ENCODE data around the gene ZHX3.

ZHX3 gene

GRCh38 chr20:41355598-41356203, 38.2 kb upstream of the ZHX3 start:
- Histone ChIP-seq H2BK5ac (ENCODE audit: low read length) (no peak overlapping the region), H3K4me3 (ENCODE audit: low read length) (no peak overlapping the region), H3K27ac (ENCODE audit: low read depth, low read length) (no peak overlapping the region), H3K4me1 (ENCODE audit: control insufficient read depth, low read depth, low read length) (no peaks in the 10 kb centered on the region), H3K56ac (ENCODE audit: low read length) (no peak overlapping the region), H3K18ac (ENCODE audit: low read length) (no peak overlapping the region), H2BK120ac (ENCODE audit: low read depth, low read length) (no peak overlapping the region), H3K23ac (ENCODE audit: low read length) (no peak overlapping the region), H4K5ac (ENCODE audit: low read length) (no peak overlapping the region), H2AK5ac (ENCODE audit: low read length) (no peak overlapping the region), H3K9ac (ENCODE audit: low read length) (no peak overlapping the region), H3K36me3 (ENCODE audit: control insufficient read depth, insufficient read depth, low read length) (no peaks in the 10 kb centered on the region), H3K4ac (ENCODE audit: low read depth, low read length) (no peak overlapping the region), H3K79me2 (ENCODE audit: control insufficient read depth, insufficient read depth, low read length) (no peaks in the 10 kb centered on the region), H2BK15ac (replicated peaks; ENCODE audit: low read depth) (no peak overlapping the region), H3K27me3 (ENCODE audit: insufficient read depth, low read length, poor library complexity) (no peaks in the 10 kb centered on the region), H3K79me1 (ENCODE audit: low read length) (no peaks in the 10 kb centered on the region), H3K4me2 (ENCODE audit: low read length) (no peak overlapping the region), H4K8ac (ENCODE audit: low read depth, low read length) (no peak overlapping the region)
- no CpG with 5 or more reads among the region's 7 CpGs for WGBS (ENCODE audit: extremely low coverage, insufficient coverage, low lambda C conversion rate)
- DNase-seq, result no peak

GRCh38 chr20:41355192-41355591, 37.7 kb upstream of the ZHX3 start:
- H2BK15ac ChIP-seq (replicated peaks; ENCODE audit: low read depth), result no peak overlapping the region
- no peak overlapping the region for H4K5ac ChIP-seq (ENCODE audit: low read length)
- H3K4me1 ChIP-seq (ENCODE audit: control insufficient read depth, low read depth, low read length), result no peaks in the 10 kb centered on the region
- no peak overlapping the region for H3K27ac ChIP-seq (ENCODE audit: low read depth, low read length)
- H2AK5ac ChIP-seq (ENCODE audit: low read length), result no peak overlapping the region
- WGBS (ENCODE audit: extremely low coverage, insufficient coverage, low lambda C conversion rate), result no CpG with 5 or more reads among the region's 3 CpGs
- H3K56ac ChIP-seq (ENCODE audit: low read length), result no peak overlapping the region
- no peak overlapping the region for H3K18ac ChIP-seq (ENCODE audit: low read length)
- no peaks in the 10 kb centered on the region for H3K27me3 ChIP-seq (ENCODE audit: insufficient read depth, low read length, poor library complexity)
- H3K4ac ChIP-seq (ENCODE audit: low read depth, low read length), result no peak overlapping the region
- H3K79me1 ChIP-seq (ENCODE audit: low read length), result no peaks in the 10 kb centered on the region
- no peak overlapping the region for H2BK5ac ChIP-seq (ENCODE audit: low read length)
- no peak overlapping the region for H3K9ac ChIP-seq (ENCODE audit: low read length)
- no peak overlapping the region for H3K23ac ChIP-seq (ENCODE audit: low read length)
- no peak overlapping the region for H4K8ac ChIP-seq (ENCODE audit: low read depth, low read length)
- H3K4me3 ChIP-seq (ENCODE audit: low read length), result no peak overlapping the region
- DNase-seq, result no peak
- H3K4me2 ChIP-seq (ENCODE audit: low read length), result no peak overlapping the region
- no peaks in the 10 kb centered on the region for H3K36me3 ChIP-seq (ENCODE audit: control insufficient read depth, insufficient read depth, low read length)
- H2BK120ac ChIP-seq (ENCODE audit: low read depth, low read length), result no peak overlapping the region
- no peaks in the 10 kb centered on the region for H3K79me2 ChIP-seq (ENCODE audit: control insufficient read depth, insufficient read depth, low read length)

GRCh38 chr20:41353530-41353929, 36.0 kb upstream of the ZHX3 start:
- Histone ChIP-seq H2BK15ac (replicated peaks; ENCODE audit: low read depth) (no peak overlapping the region), H3K4me2 (ENCODE audit: low read length) (no peak overlapping the region), H4K5ac (ENCODE audit: low read length) (no peak overlapping the region), H3K23ac (ENCODE audit: low read length) (no peak overlapping the region), H3K9ac (ENCODE audit: low read length) (no peak overlapping the region), H2BK5ac (ENCODE audit: low read length) (no peak overlapping the region), H3K27ac (ENCODE audit: low read depth, low read length) (no peak overlapping the region), H3K79me1 (ENCODE audit: low read length) (no peaks in the 10 kb centered on the region), H3K4me3 (ENCODE audit: low read length) (no peak overlapping the region), H4K8ac (ENCODE audit: low read depth, low read length) (no peak overlapping the region), H2BK120ac (ENCODE audit: low read depth, low read length) (no peak overlapping the region), H3K36me3 (ENCODE audit: control insufficient read depth, insufficient read depth, low read length) (no peaks in the 10 kb centered on the region), H2AK5ac (ENCODE audit: low read length) (no peak overlapping the region), H3K18ac (ENCODE audit: low read length) (no peak overlapping the region), H3K27me3 (ENCODE audit: insufficient read depth, low read length, poor library complexity) (no peaks in the 10 kb centered on the region), H3K56ac (ENCODE audit: low read length) (no peak overlapping the region), H3K79me2 (ENCODE audit: control insufficient read depth, insufficient read depth, low read length) (no peaks in the 10 kb centered on the region), H3K4ac (ENCODE audit: low read depth, low read length) (no peak overlapping the region), H3K4me1 (ENCODE audit: control insufficient read depth, low read depth, low read length) (no peaks in the 10 kb centered on the region)
- DNase-seq, result no peak

GRCh38 chr20:41352666-41353065, 35.1 kb upstream of the ZHX3 start:
- Histone ChIP-seq H4K5ac (ENCODE audit: low read length) (no peak overlapping the region), H2BK5ac (ENCODE audit: low read length) (no peak overlapping the region), H3K56ac (ENCODE audit: low read length) (no peak overlapping the region), H4K8ac (ENCODE audit: low read depth, low read length) (no peak overlapping the region), H3K4me1 (ENCODE audit: control insufficient read depth, low read depth, low read length) (no peaks in the 10 kb centered on the region), H3K23ac (ENCODE audit: low read length) (no peak overlapping the region), H2AK5ac (ENCODE audit: low read length) (no peak overlapping the region), H3K27ac (ENCODE audit: low read depth, low read length) (no peak overlapping the region), H3K27me3 (ENCODE audit: insufficient read depth, low read length, poor library complexity) (no peaks in the 10 kb centered on the region), H3K18ac (ENCODE audit: low read length) (no peak overlapping the region), H3K36me3 (ENCODE audit: control insufficient read depth, insufficient read depth, low read length) (no peaks in the 10 kb centered on the region), H3K4ac (ENCODE audit: low read depth, low read length) (no peak overlapping the region), H2BK120ac (ENCODE audit: low read depth, low read length) (no peak overlapping the region), H3K4me3 (ENCODE audit: low read length) (no peak overlapping the region), H2BK15ac (replicated peaks; ENCODE audit: low read depth) (no peak overlapping the region), H3K79me1 (ENCODE audit: low read length) (no peaks in the 10 kb centered on the region), H3K4me2 (ENCODE audit: low read length) (no peak overlapping the region), H3K79me2 (ENCODE audit: control insufficient read depth, insufficient read depth, low read length) (no peaks in the 10 kb centered on the region), H3K9ac (ENCODE audit: low read length) (no peak overlapping the region)
- no CpG with 5 or more reads among the region's 5 CpGs for WGBS (ENCODE audit: extremely low coverage, insufficient coverage, low lambda C conversion rate)
- peak; percentile 40 for DNase-seq

GRCh38 chr20:41352106-41352505, 34.6 kb upstream of the ZHX3 start:
- H4K8ac ChIP-seq (ENCODE audit: low read depth, low read length), result no peak overlapping the region
- H2BK15ac ChIP-seq (replicated peaks; ENCODE audit: low read depth), result no peak overlapping the region
- H3K4me1 ChIP-seq (ENCODE audit: control insufficient read depth, low read depth, low read length), result no peaks in the 10 kb centered on the region
- no peak overlapping the region for H3K9ac ChIP-seq (ENCODE audit: low read length)
- WGBS (ENCODE audit: extremely low coverage, insufficient coverage, low lambda C conversion rate), result no CpG with 5 or more reads among the region's 4 CpGs
- H4K5ac ChIP-seq (ENCODE audit: low read length), result no peak overlapping the region
- H3K4me2 ChIP-seq (ENCODE audit: low read length), result no peak overlapping the region
- H2AK5ac ChIP-seq (ENCODE audit: low read length), result no peak overlapping the region
- no peak overlapping the region for H3K18ac ChIP-seq (ENCODE audit: low read length)
- H3K56ac ChIP-seq (ENCODE audit: low read length), result no peak overlapping the region
- H2BK5ac ChIP-seq (ENCODE audit: low read length), result no peak overlapping the region
- H3K27ac ChIP-seq (ENCODE audit: low read depth, low read length), result no peak overlapping the region
- no peak overlapping the region for H3K4ac ChIP-seq (ENCODE audit: low read depth, low read length)
- no peak overlapping the region for H2BK120ac ChIP-seq (ENCODE audit: low read depth, low read length)
- H3K79me2 ChIP-seq (ENCODE audit: control insufficient read depth, insufficient read depth, low read length), result no peaks in the 10 kb centered on the region
- no peak overlapping the region for H3K23ac ChIP-seq (ENCODE audit: low read length)
- H3K27me3 ChIP-seq (ENCODE audit: insufficient read depth, low read length, poor library complexity), result no peaks in the 10 kb centered on the region
- no peak overlapping the region for H3K4me3 ChIP-seq (ENCODE audit: low read length)
- H3K36me3 ChIP-seq (ENCODE audit: control insufficient read depth, insufficient read depth, low read length), result no peaks in the 10 kb centered on the region
- H3K79me1 ChIP-seq (ENCODE audit: low read length), result no peaks in the 10 kb centered on the region
- peak; percentile 40 for DNase-seq

GRCh38 chr20:41350408-41350962, 33.0 kb upstream of the ZHX3 start:
- H3K79me2 ChIP-seq (ENCODE audit: control insufficient read depth, insufficient read depth, low read length), result no peaks in the 10 kb centered on the region
- no peak overlapping the region for H2BK120ac ChIP-seq (ENCODE audit: low read depth, low read length)
- no peak overlapping the region for H2BK15ac ChIP-seq (replicated peaks; ENCODE audit: low read depth)
- H3K27me3 ChIP-seq (ENCODE audit: insufficient read depth, low read length, poor library complexity), result no peaks in the 10 kb centered on the region
- no peak overlapping the region for H3K9ac ChIP-seq (ENCODE audit: low read length)
- DNase-seq, result no peak
- no peak overlapping the region for H3K4me3 ChIP-seq (ENCODE audit: low read length)
- no CpG with 5 or more reads among the region's 7 CpGs for WGBS (ENCODE audit: extremely low coverage, insufficient coverage, low lambda C conversion rate)
- H2AK5ac ChIP-seq (ENCODE audit: low read length), result no peak overlapping the region
- H3K27ac ChIP-seq (ENCODE audit: low read depth, low read length), result no peak overlapping the region
- no peaks in the 10 kb centered on the region for H3K4me1 ChIP-seq (ENCODE audit: control insufficient read depth, low read depth, low read length)
- H3K18ac ChIP-seq (ENCODE audit: low read length), result no peak overlapping the region
- no peak overlapping the region for H3K4me2 ChIP-seq (ENCODE audit: low read length)
- no peaks in the 10 kb centered on the region for H3K36me3 ChIP-seq (ENCODE audit: control insufficient read depth, insufficient read depth, low read length)
- H2BK5ac ChIP-seq (ENCODE audit: low read length), result no peak overlapping the region
- no peak overlapping the region for H4K5ac ChIP-seq (ENCODE audit: low read length)
- no peak overlapping the region for H3K23ac ChIP-seq (ENCODE audit: low read length)
- no peak overlapping the region for H3K56ac ChIP-seq (ENCODE audit: low read length)
- no peaks in the 10 kb centered on the region for H3K79me1 ChIP-seq (ENCODE audit: low read length)
- H4K8ac ChIP-seq (ENCODE audit: low read depth, low read length), result no peak overlapping the region
- no peak overlapping the region for H3K4ac ChIP-seq (ENCODE audit: low read depth, low read length)
